NCI-H2081 treated with DMSO at 0.1 percent for 48 hours (cell line): ENCODE measurements around the gene PHOSPHO2.
A peak's percentile ranks its signal among the peaks of the same experiment; 100 is the strongest.

ENCODE experiments used
- DNase-seq: peaks from one replicate; lab custom pipeline; 2025; lab: John Stamatoyannopoulos, UW

PHOSPHO2 gene, protein sequence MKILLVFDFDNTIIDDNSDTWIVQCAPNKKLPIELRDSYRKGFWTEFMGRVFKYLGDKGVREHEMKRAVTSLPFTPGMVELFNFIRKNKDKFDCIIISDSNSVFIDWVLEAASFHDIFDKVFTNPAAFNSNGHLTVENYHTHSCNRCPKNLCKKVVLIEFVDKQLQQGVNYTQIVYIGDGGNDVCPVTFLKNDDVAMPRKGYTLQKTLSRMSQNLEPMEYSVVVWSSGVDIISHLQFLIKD

DNA sequence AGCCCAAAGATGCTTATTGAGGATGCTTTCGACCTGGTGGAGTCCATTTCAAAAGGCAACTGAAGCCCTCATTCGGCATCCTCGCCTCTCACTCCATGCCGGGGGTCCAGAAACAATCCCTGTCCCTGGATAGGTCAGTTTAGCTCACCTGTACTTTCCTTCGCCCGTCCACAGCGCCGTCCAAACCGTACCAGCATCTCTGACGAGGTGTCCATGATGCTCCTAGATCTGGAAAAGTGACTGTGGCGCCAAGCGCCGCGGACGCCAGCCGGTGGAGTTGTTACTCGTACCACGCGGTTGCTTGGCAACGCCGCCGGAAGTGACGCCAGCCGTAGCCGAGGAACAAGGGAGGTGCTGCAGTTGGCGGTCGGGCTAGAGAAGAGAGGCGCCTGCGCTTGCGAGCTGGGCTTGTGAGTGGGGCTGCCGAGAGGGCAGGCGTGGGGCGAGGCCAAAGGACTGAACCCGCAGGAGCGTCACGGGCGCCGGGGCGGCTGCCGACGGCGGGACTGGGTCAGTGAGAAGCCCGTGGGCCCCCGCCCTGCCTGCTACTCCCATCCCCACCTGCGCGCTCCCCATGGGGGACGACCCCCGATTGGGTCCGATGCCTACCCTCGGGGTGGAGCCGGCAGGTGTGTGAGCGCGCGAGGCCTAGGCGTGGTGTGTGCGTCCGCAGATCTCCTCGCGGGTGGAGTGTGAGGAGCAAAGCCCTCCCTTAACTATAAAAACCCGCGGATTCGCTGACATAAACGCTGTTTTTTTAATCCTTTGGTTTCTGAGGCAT lies at the start of gene PHOSPHO2, which contains the start of gene CFAP210:
TSS of gene PHOSPHO2 (plus strand) at position 357 of the 781 bp plus-strand sequence. CDS start 6,503 bp downstream, outside the sequence.
TSS of gene CFAP210 (minus strand) at position 293 of the 781 bp plus-strand sequence. CDS start at position 215, 78 bp downstream.
- DNase-seq = peak; percentile 83

DNA sequence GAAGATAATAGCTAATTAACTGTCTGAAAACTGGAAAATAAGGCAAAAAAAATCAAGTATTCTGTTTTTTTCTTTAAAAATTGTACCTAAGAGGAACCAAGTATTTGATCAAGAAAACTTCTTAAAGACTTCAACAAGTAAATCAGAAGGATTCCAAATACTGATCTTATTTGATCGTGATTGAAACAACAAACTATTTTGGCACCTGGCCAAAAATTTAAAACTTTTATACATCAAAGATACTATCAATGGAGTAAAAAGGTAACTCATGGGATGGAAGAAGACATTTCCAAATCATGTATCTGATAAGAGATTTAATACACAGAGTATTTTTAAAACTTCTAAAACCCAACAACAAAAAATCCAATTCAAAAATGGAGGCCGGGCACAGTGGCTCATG lies 46.8 kb upstream of the PHOSPHO2 start:
- DNase-seq = no peak

DNA sequence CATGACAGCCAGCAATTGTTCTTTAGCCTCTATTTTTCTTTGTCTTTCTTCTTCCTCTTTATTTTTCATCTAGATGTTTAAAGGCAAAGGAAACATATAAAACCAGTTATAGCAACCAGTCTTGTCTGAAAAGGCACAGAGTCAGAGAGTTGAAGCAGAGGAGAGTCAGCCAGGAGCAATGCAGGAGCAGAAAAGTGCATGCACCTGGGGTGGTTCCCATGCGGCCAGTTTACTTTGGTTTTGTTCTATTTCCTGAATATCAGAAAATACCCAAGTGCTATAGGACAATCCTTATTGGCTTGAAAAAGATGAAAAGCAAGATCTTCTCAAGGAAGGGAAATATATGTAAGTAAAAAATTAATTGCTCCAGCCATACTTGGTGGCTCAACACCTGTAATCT lies 45.0 kb upstream of the PHOSPHO2 start:
- DNase-seq = no peak

DNA sequence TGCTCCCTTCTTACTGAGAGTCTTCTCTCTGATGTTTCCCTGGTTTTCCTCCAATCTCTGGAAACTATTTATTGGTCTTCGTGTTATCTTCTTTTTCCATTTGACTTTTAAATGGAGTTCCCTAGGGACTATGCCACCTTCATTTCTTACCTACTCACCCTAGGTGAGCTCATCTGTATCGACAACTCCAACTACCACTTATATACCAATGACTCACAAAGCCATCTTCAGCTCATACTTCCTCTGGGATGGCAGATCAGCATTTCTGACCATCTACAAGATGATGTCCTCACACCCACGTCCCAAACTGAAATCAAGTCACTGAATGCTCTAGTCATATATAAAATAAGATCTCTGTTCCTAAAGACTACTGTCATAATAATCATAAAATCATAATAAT lies 40.6 kb upstream of the PHOSPHO2 start:
- no peak for DNase-seq

DNA sequence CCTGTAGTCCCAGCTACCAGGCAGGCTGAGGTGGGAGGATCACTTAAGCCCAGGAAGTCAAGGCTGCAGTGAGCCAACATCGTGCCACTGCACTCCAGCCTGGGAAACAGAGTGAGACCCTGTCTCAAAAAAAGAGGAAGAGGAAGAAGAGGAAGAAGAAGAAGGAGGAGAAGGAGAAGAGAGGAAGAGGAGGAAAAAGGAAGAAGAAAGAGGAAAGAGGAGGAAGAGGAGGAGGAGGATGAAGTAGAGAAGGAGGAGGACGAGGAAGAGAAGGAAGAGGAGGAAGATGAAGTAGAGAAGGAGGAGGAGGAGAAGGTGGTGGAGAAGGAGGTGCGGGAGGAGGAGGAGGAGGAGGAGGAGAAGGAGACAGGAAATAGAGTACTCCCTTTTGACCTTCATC lies 38.1 kb upstream of the PHOSPHO2 start:
- DNase-seq = no peak

DNA sequence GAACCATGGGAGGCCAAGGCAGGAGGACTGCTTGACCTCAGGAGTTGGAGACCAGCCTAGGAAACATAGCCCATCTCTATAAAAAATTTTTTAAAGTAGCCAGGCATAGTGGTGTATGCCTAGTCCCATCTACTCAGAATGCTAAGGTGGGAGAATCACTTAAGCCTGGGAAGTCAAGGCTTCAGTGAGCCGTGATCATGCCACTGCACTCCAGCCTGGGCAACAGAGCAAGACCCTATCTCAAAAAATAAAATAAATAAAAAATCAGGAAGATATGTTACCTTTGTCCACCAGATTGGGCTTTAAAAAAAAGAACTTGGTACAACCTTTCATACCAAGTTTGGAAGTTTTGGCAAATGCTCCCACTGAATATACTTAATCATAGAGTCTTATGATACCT lies 35.4 kb upstream of the PHOSPHO2 start:
- DNase-seq = no peak

DNA sequence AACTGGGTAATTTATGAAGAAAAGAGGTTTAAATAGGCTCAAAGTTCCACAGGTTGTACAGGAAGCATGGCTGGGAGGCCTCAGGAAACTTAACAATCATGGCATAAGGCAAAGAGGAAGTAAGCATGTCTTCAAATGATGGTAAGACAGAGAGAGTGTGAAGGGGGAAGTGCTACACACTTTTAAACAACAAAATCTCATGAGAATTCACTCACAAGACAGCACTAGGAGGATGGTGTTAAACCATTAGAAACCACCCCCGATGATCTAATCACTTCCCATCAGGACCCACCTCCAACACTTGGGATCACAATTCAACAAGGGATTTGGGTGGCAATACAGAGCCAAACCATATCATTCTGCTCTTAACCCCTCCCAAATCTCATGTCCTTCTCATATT lies 34.9 kb upstream of the PHOSPHO2 start:
- DNase-seq = no peak

DNA sequence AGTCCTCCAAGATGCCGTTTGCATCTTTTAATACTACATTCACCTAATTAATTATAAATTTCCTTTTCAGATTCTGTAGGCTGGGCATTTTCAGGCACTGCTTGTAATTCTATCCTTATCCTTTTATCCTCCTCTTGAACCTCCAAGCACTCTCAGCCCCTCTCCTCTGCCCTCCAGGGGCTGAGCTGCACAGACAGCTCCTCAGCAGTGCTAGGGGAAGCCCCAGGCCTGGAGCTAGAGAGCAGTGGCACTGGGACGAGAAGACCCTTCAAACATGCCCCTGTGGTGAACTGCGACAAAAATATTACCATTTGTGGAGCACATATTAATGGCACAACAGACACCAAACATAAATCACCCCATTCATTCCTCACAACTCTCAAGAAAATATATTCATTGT lies 33.0 kb upstream of the PHOSPHO2 start:
- no peak for DNase-seq

DNA sequence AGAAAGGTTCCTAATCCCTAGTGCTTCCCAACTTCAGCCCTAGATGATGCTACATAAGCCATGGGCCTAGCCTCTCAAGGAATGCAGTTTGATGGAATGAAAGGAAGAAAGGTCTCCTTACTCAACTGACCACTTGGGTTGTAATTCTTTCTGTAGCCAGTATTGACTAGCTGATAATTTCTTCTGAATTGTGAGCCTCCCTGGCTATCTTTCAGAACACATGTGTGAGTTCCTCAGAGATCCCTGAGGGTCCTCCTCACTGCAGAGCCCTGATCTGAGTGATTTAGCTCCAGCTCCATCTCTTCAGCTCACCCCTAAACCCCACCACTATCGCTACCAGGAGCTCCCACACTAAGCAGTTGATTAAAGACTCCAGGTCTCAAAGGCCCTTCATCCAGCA lies 31.5 kb upstream of the PHOSPHO2 start:
- no peak for DNase-seq

DNA sequence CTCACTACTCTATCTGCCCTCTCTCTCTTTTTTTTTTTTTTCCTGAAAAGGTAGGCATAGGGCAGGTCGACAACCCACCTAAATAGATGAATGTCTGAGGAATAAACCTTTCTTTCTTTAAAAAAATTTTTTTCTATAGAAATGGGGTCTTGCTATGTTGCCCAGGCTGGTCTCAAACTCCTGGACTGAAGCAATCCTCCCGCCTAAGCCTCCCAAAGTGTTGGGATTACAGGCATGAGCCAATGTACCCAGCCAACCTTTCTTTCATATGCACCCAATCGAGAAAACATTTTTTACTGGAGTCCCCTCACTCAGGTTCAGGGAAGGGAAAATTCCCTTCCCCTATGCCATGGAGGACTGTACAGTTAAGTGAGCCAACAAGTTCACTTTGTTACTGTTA lies 31.0 kb upstream of the PHOSPHO2 start:
- DNase-seq = no peak

DNA sequence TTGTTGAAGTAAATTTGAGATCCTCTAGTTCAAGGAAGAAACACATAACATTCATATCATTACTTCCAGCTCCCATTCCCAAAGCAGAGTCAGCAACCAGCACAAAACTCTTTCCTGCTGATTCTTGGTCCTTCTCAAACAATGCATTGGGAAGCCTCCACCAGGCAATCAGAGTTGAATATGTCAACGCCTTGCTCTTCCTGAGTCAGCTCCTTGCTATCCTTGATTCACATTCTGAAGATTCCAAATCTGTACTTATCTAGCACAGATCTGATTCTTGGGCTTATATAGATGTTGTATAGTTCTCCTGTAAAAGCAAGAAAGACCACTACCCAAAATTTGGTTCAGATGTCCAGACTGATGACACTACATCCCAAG lies 29.7 kb upstream of the PHOSPHO2 start:
- DNase-seq = no peak

DNA sequence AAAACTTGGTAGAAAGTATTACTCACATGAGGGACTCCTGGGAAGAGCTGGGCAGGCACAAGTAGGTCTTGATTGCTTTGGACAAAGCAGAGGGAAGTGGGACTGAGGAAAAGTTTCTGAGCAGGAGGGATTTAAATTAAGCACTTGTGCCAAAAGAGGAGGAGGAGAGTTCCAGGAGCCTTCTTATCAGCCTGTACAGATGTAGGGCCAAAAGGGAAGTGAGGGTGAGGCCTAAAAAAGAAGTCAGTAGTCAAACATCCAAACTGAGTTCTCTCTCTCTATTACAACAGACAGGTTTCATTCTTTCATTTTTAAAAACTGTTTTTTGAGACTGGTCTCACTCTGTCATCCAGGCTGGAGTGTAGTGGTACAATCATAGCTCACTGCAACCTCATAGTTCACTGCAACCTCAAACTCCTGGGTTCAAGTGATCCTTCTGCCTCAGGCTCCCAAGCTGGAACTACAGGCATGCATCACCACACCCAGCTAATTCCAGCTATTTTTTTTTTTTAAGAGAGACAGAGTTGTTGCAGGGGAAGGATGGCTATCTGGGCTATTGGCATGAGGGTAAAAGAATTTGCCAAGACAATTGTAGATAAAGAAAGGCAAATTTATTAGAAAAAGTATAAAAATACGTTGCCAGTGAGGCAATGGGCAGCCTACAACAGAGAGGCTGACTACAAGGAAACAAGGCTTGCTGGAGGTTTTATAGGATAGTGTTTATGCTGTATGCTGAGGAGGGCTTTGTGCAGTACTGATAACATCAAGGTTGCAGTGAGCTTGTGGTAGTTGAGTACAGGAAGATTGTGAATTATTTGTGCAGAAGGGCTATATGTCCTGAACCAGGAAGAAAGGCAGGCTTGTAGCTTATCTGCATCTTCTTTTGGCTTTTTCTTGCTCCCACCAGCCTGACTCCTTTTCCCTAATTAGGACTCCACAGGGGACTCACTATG lies 29.0 kb upstream of the PHOSPHO2 start:
- DNase-seq = no peak

DNA sequence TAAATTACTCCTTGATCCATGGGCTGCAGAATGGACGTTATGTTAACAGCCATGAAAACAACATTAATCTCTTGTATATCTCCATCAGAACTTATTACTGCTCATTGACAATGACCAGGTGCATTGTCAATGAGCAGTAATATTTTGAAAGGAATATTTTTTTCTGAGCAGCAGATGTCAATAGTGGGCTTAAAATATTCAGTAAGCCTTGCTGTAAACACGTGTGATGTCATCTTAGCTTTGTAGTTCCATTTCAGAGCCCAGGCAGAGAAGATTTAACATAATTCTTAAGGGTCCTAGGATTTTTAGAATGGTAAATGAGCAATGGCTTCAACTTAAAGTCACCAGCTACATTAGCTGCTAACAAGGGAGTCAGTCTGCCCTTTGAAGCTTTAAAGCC lies 26.7 kb upstream of the PHOSPHO2 start:
- no peak for DNase-seq

DNA sequence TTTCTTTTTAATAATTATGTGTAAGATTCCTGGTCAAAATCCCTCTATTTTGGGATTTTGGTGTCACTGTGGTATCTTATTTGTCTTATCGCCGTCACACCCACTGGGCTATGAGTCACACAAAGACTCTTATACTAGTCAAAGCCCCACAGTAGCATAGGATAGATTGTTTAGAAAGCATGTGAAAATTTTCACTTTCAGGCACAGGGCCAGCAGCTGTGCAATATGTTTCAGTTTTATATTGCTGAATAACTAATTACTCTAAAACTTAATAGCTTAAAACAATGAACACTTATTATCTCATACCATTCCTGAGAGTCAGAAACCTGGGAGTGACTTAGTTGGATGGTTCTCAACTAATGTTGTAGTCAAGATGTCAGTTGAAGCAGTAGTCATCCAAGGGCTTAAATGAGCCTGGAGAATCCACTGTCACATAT lies 24.0 kb upstream of the PHOSPHO2 start:
- DNase-seq = no peak

DNA sequence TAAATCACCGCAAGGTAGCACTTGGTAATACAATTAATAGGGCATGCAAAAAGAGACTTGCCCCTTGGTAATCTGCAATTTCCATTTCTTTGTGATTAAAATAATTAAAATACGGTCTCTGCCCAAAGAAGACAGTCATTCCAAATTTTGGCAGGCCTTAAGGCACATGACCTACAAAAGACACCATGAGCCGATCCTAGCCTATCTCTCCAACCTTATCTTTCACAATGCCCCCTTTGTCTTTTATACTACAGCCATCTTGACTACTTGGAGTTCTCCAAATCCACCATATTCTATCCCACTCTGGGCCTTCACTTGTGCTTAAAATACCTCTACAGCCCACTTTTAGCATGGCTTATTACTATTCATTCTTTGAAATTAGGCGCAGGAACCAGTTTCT lies 23.3 kb upstream of the PHOSPHO2 start:
- DNase-seq = no peak

DNA sequence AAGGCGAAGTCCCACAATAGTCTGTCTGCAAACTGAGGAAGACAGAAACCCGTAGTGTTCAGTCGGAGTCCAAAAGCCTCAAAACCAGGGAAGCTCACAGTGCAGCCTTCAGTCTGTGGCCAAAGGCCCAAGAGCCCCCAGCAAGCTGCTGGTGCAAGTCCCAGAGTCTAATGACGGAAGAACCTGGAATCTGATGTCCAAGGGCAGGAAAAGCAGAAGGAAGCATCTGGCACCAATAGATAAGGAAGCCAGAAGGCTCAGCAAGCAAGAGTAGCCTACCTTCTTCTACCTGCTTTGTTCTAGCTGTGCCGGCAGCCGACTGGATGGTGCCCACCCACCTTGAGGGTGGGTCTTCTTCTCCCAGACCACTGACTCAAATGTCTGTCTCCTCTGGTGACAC lies 21.9 kb upstream of the PHOSPHO2 start:
- no peak for DNase-seq

DNA sequence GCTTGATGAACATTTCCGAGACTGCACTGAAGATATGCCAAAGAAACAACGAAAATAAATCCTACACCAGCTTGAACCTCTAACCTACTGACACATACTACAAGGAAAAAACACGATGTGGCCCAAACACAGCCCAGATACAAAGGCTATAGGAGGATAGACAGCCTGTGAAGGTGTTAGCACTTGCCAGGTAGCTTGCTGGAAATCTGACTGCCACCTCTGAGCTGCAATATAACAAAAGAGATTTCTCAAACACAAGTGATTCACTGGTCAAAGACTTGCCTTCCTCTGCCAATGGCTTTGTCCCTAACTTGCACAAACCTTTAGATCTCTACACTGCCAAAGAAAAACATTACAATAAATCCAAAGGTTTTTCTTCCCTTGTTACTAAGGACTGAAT lies 21.2 kb upstream of the PHOSPHO2 start:
- DNase-seq = no peak

DNA sequence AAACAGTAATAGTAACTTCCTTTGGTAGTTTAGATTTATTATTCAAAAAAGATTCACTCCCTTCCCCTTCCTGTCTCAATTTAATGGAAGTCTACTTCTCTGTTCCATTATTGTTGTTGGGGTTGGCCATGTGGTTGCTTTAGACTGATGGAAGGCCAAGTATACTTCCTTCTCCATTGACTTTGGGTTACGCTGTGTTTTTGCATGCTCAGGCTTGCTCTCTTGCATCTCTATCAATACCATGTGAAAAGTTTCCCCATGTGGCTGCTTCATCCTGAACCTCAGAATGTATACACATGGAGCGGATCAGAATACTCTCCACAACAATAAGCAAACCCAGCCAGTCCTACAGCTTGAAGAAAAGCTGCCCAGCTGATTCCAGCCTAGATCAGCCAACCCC lies 20.3 kb upstream of the PHOSPHO2 start:
- no peak for DNase-seq

DNA sequence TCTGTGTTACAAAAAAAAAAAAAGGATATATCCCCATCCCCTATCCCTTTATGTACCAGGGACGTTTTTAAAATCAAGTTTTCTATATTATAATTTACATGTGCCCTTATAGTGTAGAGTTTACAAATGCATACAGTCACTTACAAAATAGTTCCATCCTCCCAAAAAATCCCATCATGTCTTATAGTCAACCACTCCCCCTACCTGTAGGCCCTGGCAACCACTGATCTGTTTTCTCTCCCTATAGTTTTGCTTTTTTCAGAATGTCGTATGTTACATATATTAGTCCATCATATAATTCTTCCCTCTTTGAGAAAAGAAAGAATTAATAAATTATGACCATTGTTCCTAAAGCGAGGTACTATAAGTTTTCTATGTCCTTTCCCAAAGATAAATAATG lies 17.9 kb upstream of the PHOSPHO2 start:
- DNase-seq = no peak

DNA sequence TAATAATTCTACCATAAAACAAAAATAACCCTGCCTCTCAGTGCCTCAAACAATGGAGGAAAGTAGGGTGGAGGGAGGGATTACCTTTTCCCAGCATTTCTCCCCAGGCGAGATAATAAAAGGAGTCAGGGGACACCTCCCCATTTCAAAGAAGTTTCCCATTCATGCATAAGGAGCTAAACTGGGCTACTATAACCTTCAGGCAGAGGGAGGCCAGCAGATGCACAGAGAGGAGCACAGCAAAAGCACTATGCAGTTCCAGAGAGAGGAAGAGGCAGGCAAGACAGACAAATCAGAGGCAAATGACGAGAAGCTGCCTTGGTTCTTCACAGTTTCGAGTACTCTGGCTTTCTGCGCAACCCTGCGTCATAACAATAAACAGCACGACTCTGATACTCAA lies 17.4 kb upstream of the PHOSPHO2 start:
- DNase-seq = no peak

DNA sequence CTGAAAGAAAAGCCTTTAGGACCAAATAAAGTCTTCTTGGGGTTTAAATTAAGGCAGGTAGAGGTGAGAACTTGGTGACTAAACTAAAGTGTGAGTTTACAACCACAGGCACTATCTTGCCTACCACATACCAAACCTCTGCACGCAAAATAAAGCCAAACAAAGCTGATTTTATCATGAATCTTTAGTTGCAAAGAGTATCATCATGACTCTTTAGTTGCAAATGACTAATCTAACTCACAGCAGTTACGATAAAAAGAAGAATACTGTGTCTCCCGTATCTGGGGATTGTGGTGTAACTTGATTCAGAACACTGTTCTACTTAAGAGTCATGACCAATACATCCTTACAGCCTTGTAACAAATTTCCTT lies 11.2 kb upstream of the PHOSPHO2 start:
- DNase-seq = no peak

DNA sequence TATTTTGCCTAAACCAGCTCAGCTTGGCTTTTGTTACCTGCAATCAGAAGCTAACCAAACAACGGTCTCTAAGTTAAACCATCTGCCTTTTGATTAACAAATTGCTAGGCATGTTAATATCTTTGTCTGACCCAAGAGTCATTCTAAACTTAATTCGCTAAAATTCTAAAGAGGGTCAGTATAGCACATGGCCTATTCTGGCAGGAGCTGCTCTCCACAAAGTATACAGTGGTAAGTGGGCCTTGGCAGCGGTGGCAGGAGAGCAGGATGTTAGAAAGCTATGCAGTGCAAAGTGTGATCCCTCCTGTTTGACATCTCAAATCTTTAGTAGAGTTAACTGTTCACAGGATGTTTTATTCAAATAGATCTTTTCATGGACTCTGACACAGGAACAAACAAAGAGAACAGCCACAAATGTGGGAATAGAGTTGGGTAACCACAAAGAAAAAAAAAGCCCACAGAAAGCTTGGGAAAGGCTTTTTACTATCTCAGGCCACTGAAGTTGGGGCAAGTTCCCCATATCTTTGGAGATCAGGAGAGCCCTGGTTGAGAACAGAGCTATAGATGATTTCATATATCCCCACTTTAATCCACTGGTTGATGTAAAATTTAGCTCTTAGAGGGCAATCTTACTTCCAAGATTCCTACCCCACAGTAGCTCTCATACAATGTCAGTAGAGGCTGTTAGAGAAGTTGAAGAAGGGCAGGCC lies 10.7 kb upstream of the PHOSPHO2 start:
- DNase-seq = no peak
